Measurements from ENCODE around the gene SLC39A12.

DNA sequence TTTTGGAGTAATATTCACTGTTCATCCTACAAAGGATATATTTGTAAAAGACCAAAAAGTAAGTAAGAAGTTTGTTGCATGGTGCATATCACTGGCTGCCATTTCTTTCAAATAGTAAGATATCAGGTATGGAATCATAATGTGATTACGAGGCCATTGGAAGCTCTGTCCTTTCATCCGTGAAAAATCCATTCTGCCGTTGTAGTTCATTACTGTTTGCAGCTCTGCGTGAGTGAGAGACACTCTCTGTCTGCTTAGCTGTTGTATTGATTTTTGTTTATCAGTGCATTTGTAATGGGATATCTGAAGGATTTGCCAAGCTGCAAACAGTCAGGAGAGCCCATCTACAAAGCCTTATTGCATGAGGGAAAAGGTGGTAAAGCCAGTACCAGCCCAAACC, 44.1 kb upstream of the SLC39A12 start:
- no peak for TF ChIP-seq CTCF (optimal IDR thresholded peaks at IDR 0.05 in 1 of 3, IDR thresholded peaks at IDR 0.05 in 1 of 3, conservative IDR thresholded peaks at IDR 0.05 in 1 of 3; ENCODE audit: extremely low read depth in 1 of 3, insufficient read depth in 2 of 3, low read length in 3 of 3)
- TF ChIP-seq EZH2 (IDR thresholded peaks at IDR 0.05; ENCODE audit: low read length), result no peak

Data from keratinocyte (primary cell).